K562 (cell line): ENCODE data around the gene BMP2K. TPM values are rescaled to one million over a fixed set of nuclear protein-coding genes. Genes with fewer than 3 reads are reported as not detected.

ENCODE experiments used
- ARNT ChIP-seq, 2 experiments: fragments of 450-650 bp; IDR thresholded peaks; 2 replicates each; pipeline ENCODE4 v1.6.1; 2016; ENCODE audit warnings: mild to moderate bottlenecking in 1 of 2
- CC2D1A ChIP-seq: fragments of 450-650 bp; IDR thresholded peaks from 2 replicates; pipeline ENCODE4 v1.6.1; 2017; ENCODE audit warnings: mild to moderate bottlenecking
- CEBPB ChIP-seq: fragments of 450-650 bp; IDR thresholded peaks from 2 replicates; pipeline ENCODE4 v1.6.1; 2016; ENCODE audit warnings: missing genetic modification characterization, missing compliant biosample characterization
- CEBPG ChIP-seq, 3 experiments: fragments of 200-800 bp in 1 of 3; sonication (Bioruptor generic) in 1 of 3; sonication (generic) in 1 of 3; formaldehyde crosslinking in 1 of 3; IDR thresholded peaks in 2 of 3; conservative IDR thresholded peaks in 1 of 3; 2 replicates each; pipeline versions ENCODE4 v1.6.1 to v1.8.0; 2016 to 2022; ENCODE audit warnings: missing compliant biosample characterization in 2 of 3, missing genetic modification characterization in 2 of 3, mild to moderate bottlenecking in 1 of 3, missing genetic modification reagents in 1 of 3
- CHCHD3 ChIP-seq: fragments of 250-450 bp; sonication (Bioruptor Pico); IDR thresholded peaks from 2 replicates; pipeline ENCODE4 v2.1.2; 2022; ENCODE audit warnings: mild to moderate bottlenecking
- DEAF1 ChIP-seq: fragments of 450-650 bp; formaldehyde crosslinking; IDR thresholded peaks from 2 replicates; pipeline ENCODE4 v1.4.0; 2020; ENCODE audit warnings: mild to moderate bottlenecking, moderate library complexity
- ELF1 ChIP-seq: fragments of 200-800 bp; sonication (Bioruptor generic); IDR thresholded peaks from 2 replicates; pipeline ENCODE4 v1.6.1; 2016; ENCODE audit warnings: missing genetic modification characterization, missing compliant biosample characterization
- ESRRA ChIP-seq: fragments of 450-650 bp; IDR thresholded peaks from 2 replicates; pipeline ENCODE4 v1.6.1; 2014; ENCODE audit warnings: low read depth, mild to moderate bottlenecking, moderate library complexity, borderline replicate concordance
- FOXK2 ChIP-seq, 2 experiments: fragments of 450-650 bp; IDR thresholded peaks in 1 of 2; conservative IDR thresholded peaks in 1 of 2; 2 replicates each; pipeline ENCODE4 v1.6.1; 2016; ENCODE audit warnings: low read depth in 2 of 2, mild to moderate bottlenecking in 1 of 2
- IRF1 ChIP-seq: sonication (generic); formaldehyde crosslinking; IDR thresholded peaks from 2 replicates; pipeline ENCODE4 v1.8.0; 2022; ENCODE audit warnings: missing genetic modification reagents, mild to moderate bottlenecking, borderline replicate concordance
- PBX2 ChIP-seq, 2 experiments: IDR thresholded peaks in 1 of 2; conservative IDR thresholded peaks in 1 of 2; 2 replicates each; pipeline ENCODE4 v1.6.1; 2016; ENCODE audit warnings: low read depth in 2 of 2, mild to moderate bottlenecking in 1 of 2, missing compliant biosample characterization in 1 of 2, missing genetic modification characterization in 1 of 2, moderate library complexity in 1 of 2
- REST ChIP-seq, 2 experiments: fragments of 450-650 bp; formaldehyde crosslinking in 1 of 2; IDR thresholded peaks; 2 replicates each; pipeline versions ENCODE4 v1.4.0 to v1.6.1; 2014 to 2020; ENCODE audit warnings: mild to moderate bottlenecking in 2 of 2, borderline replicate concordance in 1 of 2, low read depth in 1 of 2
- polyA plus RNA-seq, 8 experiments: library from polyadenylated mRNA; depleted of rRNA in 4 of 8; stranded (reverse) in 5 of 8; unstranded in 3 of 8; fragments of >200 nt; fragmentation: Nextera tagmentation in 2 of 8; fragmentation: Illumina TruSeq in 1 of 8; extraction: Ambion mirVana in 2 of 8; extraction: Trizol in 1 of 8; gene quantifications; 2 replicates each; pipeline versions ENCODE4 v1.2.1 to v1.2.3, GENCODE V29; 2011 to 2014; ENCODE audit warnings: inconsistent platforms in 1 of 8, missing spikeins in 1 of 8
- total RNA-seq, 7 experiments: library from RNA; depleted of rRNA in 6 of 7; stranded (reverse); fragments of >200 nt in 6 of 7; fragmentation: Illumina TruSeq in 2 of 7; extraction: Trizol in 2 of 7; gene quantifications; 2 replicates each; pipeline versions ENCODE4 v1.2.1 to v1.2.3, GENCODE V29; 2011 to 2021; ENCODE audit warnings: low replicate concordance in 1 of 7

BMP2K gene
- total and polyA plus RNA-seq, 9 of the 15 experiments (the other 6 are each of a cell fraction or from before 2014, with no cell fraction given), result 17.0 to 217 (median 104) TPM

- TF ChIP-seq REST (IDR thresholded peaks at IDR 0.05; ENCODE audit: borderline replicate concordance) (peak; percentile 60; the same call in 1 of the 2 replicates), REST (CRISPR knock-in tag; IDR thresholded peaks at IDR 0.05; ENCODE audit: low read depth) (no peak), ELF1 (tag) (no peak), DEAF1 (0 out of 2 replicates have a peak, but pooled peaks have one; percentile 28), CC2D1A (0 out of 2 replicates have a peak, but pooled peaks have one; percentile 40), ARNT (IDR thresholded peaks at IDR 0.05) (peak in 1 of 2 experiments; percentile 57; a peak in 1 of 4 replicates), ESRRA (no peak), CEBPB (tag) (peak; percentile 64), CHCHD3 (CRISPR knock-in tag) (no peak), IRF1 (CRISPR knock-in tag) (no peak), FOXK2 (conservative IDR thresholded peaks at IDR 0.05 in 1 of 2, IDR thresholded peaks at IDR 0.05 in 1 of 2; ENCODE audit: low read depth in 2 of 2) (peak; percentile 25 to 46; a peak in 2 of 4 replicates), PBX2 (CRISPR knock-in tag; IDR thresholded peaks at IDR 0.05; ENCODE audit: low read depth) (no peak), PBX2 (tag; conservative IDR thresholded peaks at IDR 0.05; ENCODE audit: low read depth) (peak; percentile 43; the same call in 1 of the 2 replicates), CEBPG (CRISPR knock-in tag; IDR thresholded peaks at IDR 0.05) (no peak), CEBPG (tag; conservative IDR thresholded peaks at IDR 0.05 in 1 of 2, IDR thresholded peaks at IDR 0.05 in 1 of 2) (peak; percentile 18 to 79; a peak in 2 of 4 replicates)
These were observed 88.4 kb downstream of the BMP2K start (continued) for GRCh38 chr4:78864405-78865024.
